OCI-LY7 (cell line): Measurements from ENCODE around the gene ZFYVE26. TPM values are rescaled to one million over a fixed set of nuclear protein-coding genes. Genes with fewer than 3 reads are reported as not detected.

ENCODE experiments used
- BruUV-seq: library from RNA; stranded (reverse); fragments of 400-500 nt; replicated peaks from 2 replicates; lab custom pipeline; 2021; lab: Mats Ljungman, UMichigan
- CTCF ChIA-PET: fragments of 300-600 bp; sonication (Branson Sonifier 250); formaldehyde crosslinking; loops from one replicate; lab custom pipeline; 2022; ENCODE audit warnings: antibody characterized with exemption; ENCODE audit not compliant: unreplicated experiment; lab: Charles Lee
- POLR2A ChIA-PET: fragments of 300-600 bp; sonication (Branson Sonifier 250); formaldehyde crosslinking; loops from one replicate; lab custom pipeline; 2022; ENCODE audit warnings: antibody characterized with exemption; lab: Charles Lee
- DNase-seq: peaks from one replicate; pipeline ENCODE4 v3.0.0-alpha.2; 2015; ENCODE audit warnings: low spot score
- H2AFZ ChIP-seq: fragments of 200-600 bp; sonication (generic), shearing (Covaris generic); 2 replicates; pipeline ENCODE4 v1.6.1; 2014; ENCODE audit warnings: mild to moderate bottlenecking, antibody characterized with exemption, low read length, moderate library complexity
- H3K27ac ChIP-seq: fragments of 200-600 bp; sonication (generic); 2 replicates; pipeline ENCODE4 v1.5.1; 2014; ENCODE audit warnings: mixed run types, low read depth, mild to moderate bottlenecking, moderate library complexity, low read length, inconsistent platforms; ENCODE audit not compliant: poor library complexity, severe bottlenecking
- H3K36me3 ChIP-seq: fragments of 200-600 bp; sonication (generic); 2 replicates; pipeline ENCODE4 v1.6.1; 2014; ENCODE audit warnings: mild to moderate bottlenecking, antibody characterized with exemption, low read length, moderate library complexity, mixed read lengths; ENCODE audit not compliant: insufficient read depth
- H3K4me1 ChIP-seq: fragments of 200-600 bp; sonication (generic); 2 replicates; pipeline ENCODE4 v1.5.1; 2014; ENCODE audit warnings: mild to moderate bottlenecking, low read length; ENCODE audit not compliant: insufficient read depth, poor library complexity, severe bottlenecking
- H3K4me2 ChIP-seq: fragments of 200-600 bp; sonication (generic); 2 replicates; pipeline ENCODE4 v1.6.1; 2014; ENCODE audit warnings: mild to moderate bottlenecking, low read length
- H3K4me3 ChIP-seq: fragments of 200-600 bp; sonication (generic); 2 replicates; pipeline ENCODE4 v1.5.1; 2014; ENCODE audit warnings: mild to moderate bottlenecking, low read depth, low read length; ENCODE audit not compliant: poor library complexity, severe bottlenecking
- H3K79me2 ChIP-seq: fragments of 200-600 bp; sonication (generic); 2 replicates; pipeline ENCODE4 v1.6.1; 2016; ENCODE audit warnings: low read depth, mild to moderate bottlenecking, low read length, moderate library complexity, mixed read lengths; ENCODE audit not compliant: insufficient read depth
- H3K9me2 ChIP-seq: fragments of 200-600 bp; sonication (generic); 2 replicates; pipeline ENCODE4 v1.6.1; 2016; ENCODE audit warnings: mild to moderate bottlenecking, low read length, mixed read lengths; ENCODE audit not compliant: insufficient read depth
- H3K9me3 ChIP-seq: fragments of 200-600 bp; sonication (generic); 2 replicates; pipeline ENCODE4 v1.6.1; 2014; ENCODE audit warnings: mild to moderate bottlenecking, mixed run types, low read length, mixed read lengths
- H4K20me1 ChIP-seq: fragments of 200-600 bp; sonication (generic); 2 replicates; pipeline ENCODE4 v1.6.1; 2014; ENCODE audit warnings: mild to moderate bottlenecking, antibody characterized with exemption, low read length, moderate library complexity, mixed read lengths; ENCODE audit not compliant: insufficient read depth
- EZH2phosphoT487 ChIP-seq: fragments of 200-600 bp; sonication (generic); IDR thresholded peaks from 2 replicates; pipeline ENCODE4 v1.6.1; 2018; ENCODE audit warnings: low read depth, borderline replicate concordance, mild to moderate bottlenecking, mixed run types, antibody characterized with exemption, low read length, moderate library complexity, mixed read lengths
- intact Hi-C: fragments of 100-400 bp; cut with micrococcal nuclease; formaldehyde crosslinking; loops from one replicate; pipeline ENCODE4 v1.10.0; 2022; ENCODE audit not compliant: unreplicated experiment
- total RNA-seq, 2 experiments: library from RNA; depleted of rRNA in 1 of 2; stranded (reverse); fragments of >200 nt in 1 of 2; shearing (Covaris generic) in 1 of 2; gene quantifications; 2 replicates each; pipeline ENCODE4 v1.2.3, GENCODE V29; 2014 to 2022
- TF ChIP-seq, protein P1 (sequence below): fragments of 200-600 bp; sonication (generic); conservative IDR thresholded peaks from 2 replicates; pipeline ENCODE4 v1.5.1; 2014; ENCODE audit warnings: mild to moderate bottlenecking, antibody characterized with exemption, low read length, moderate library complexity, mixed read lengths

Gene ZFYVE26
- total RNA-seq, 2 experiments from 2014 or later, result 12.0 to 22.8 TPM

DNA sequence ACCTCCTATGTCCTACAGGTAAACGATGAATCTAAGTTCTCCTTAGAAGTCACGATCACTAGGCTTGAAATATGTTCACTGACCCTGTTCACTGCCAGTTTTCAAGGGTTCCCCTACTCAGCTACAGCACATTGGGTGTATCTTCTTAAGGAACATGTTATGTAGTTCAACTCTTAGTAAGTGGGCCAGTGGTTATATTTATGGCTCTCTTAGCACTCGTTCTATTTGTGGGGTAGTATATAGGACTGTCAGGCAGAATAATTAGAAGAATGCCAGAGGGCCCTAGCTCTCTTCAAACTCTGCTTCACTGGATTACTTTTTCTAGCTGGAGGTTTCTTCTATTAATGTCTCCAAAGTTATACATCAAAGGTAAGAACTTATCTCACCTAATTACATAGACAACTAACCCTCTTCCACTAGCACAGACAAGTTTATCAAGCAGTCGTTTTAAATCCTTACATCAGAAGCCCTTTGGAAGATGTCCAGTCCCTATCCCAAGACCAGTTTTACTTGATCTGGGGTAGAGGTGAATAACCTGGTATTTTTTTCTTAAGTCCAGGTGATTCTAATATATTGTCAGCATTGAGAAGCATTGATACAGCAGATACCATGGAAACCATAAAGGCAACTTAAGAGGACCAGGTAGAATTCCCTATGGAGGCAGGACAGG lies 39.6 kb downstream of the ZFYVE26 start:
- no peaks in the 10 kb centered on the region for H4K20me1 ChIP-seq
- H3K4me1 ChIP-seq, result no peaks in the 10 kb centered on the region
- no peak overlapping the region for H3K4me2 ChIP-seq
- H3K9me2 ChIP-seq, result no peaks in the 10 kb centered on the region
- TF ChIP-seq EZH2phosphoT487, result no peak
- TF ChIP-seq, protein P1, sequence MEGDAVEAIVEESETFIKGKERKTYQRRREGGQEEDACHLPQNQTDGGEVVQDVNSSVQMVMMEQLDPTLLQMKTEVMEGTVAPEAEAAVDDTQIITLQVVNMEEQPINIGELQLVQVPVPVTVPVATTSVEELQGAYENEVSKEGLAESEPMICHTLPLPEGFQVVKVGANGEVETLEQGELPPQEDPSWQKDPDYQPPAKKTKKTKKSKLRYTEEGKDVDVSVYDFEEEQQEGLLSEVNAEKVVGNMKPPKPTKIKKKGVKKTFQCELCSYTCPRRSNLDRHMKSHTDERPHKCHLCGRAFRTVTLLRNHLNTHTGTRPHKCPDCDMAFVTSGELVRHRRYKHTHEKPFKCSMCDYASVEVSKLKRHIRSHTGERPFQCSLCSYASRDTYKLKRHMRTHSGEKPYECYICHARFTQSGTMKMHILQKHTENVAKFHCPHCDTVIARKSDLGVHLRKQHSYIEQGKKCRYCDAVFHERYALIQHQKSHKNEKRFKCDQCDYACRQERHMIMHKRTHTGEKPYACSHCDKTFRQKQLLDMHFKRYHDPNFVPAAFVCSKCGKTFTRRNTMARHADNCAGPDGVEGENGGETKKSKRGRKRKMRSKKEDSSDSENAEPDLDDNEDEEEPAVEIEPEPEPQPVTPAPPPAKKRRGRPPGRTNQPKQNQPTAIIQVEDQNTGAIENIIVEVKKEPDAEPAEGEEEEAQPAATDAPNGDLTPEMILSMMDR, result no peak
- no TSS peak for BruUV-seq
- H3K79me2 ChIP-seq, result no peaks in the 10 kb centered on the region
- ChIA-PET CTCF (no interaction called here), POLR2A (no interaction called here)
- H3K27ac ChIP-seq, result no peak overlapping the region
- H3K4me3 ChIP-seq, result no peak overlapping the region
- DNase-seq, result no peak
- intact Hi-C loops, result no loop called here
- no peak overlapping the region for H2AFZ ChIP-seq
- H3K36me3 ChIP-seq, result peaks cover 91% of the 10 kb centered on the region
- no peaks in the 10 kb centered on the region for H3K9me3 ChIP-seq

DNA sequence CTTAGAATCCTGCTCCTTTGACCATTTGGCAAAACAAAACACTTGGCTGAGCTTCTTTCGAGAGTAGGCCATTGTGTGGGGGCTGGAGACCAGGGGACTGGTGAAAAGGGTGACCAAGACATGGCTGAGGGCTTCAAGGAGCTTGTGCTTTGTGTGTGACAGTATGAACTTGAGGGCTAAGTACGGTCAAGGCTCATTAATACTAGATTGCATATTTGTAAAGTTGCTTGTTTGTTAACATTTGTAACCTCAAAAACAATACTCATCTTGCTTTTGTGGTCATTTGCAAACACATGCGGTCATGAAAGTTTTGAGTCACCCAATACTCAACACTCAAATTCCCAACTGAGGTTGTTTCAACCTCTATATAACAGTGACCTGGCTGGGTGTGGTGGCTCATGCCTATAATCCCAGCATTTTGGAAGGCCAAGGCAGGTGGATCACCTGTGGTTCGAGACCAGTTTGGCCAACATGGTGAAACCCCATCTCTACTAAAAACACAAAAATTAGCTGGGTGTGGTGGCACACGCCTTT lies 42.5 kb downstream of the ZFYVE26 start:
- Histone ChIP-seq H3K36me3 (peaks cover 97% of the 10 kb centered on the region), H3K79me2 (no peaks in the 10 kb centered on the region), H3K4me3 (no peak overlapping the region), H2AFZ (no peak overlapping the region), H3K9me2 (no peaks in the 10 kb centered on the region), H4K20me1 (no peaks in the 10 kb centered on the region), H3K4me1 (no peaks in the 10 kb centered on the region), H3K27ac (no peak overlapping the region), H3K4me2 (no peak overlapping the region), H3K9me3 (no peaks in the 10 kb centered on the region)
- no peak for TF ChIP-seq EZH2phosphoT487
- TF ChIP-seq, protein P1, result no peak
- DNase-seq, result no peak
- intact Hi-C loops, result no loop called here
- ChIA-PET CTCF (no interaction called here), POLR2A (no interaction called here)
- no TSS peak for BruUV-seq

DNA sequence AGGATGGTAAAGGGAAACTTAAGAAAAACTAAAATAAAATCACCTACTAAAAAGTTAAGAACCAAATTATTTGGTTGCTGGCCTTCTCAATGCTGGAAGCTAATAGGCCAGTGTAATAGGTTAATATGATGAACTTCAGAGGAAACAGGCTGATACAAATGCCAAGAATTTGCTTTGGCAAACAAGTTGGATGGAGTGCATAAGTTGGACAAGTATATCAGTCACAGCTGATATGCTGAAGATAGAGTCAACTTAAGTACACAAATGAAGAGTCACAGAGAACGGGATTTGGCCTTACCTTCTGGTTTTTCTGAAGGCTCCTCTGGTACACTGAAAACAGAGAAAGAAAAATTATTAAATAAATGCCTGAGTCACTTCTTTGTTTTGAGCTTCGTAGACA lies 48.2 kb downstream of the ZFYVE26 start:
- Histone ChIP-seq H3K36me3 (peaks cover 93% of the 10 kb centered on the region), H3K9me2 (no peaks in the 10 kb centered on the region), H4K20me1 (no peaks in the 10 kb centered on the region), H3K4me3 (no peak overlapping the region), H2AFZ (no peak overlapping the region), H3K79me2 (no peaks in the 10 kb centered on the region), H3K27ac (no peak overlapping the region), H3K9me3 (no peaks in the 10 kb centered on the region), H3K4me1 (no peaks in the 10 kb centered on the region), H3K4me2 (no peak overlapping the region)
- ChIA-PET CTCF (no interaction called here), POLR2A (no interaction called here)
- no TSS peak for BruUV-seq
- TF ChIP-seq, protein P1, result no peak
- TF ChIP-seq EZH2phosphoT487, result no peak
- DNase-seq, result no peak
- intact Hi-C loops, result no loop called here
